Neural progenitor cell (in vitro differentiated cells): ENCODE results near the gene NDUFAF7.

Experiments used
- EZH2 ChIP-seq: fragments of 200-600 bp; sonication (generic); IDR thresholded peaks from 2 replicates; pipeline ENCODE4 v1.6.1; 2017; ENCODE audit warnings: antibody characterized with exemption, mild to moderate bottlenecking, moderate library complexity
- EZH2phosphoT487 ChIP-seq: fragments of 200-600 bp; sonication (generic); IDR thresholded peaks from 2 replicates; pipeline ENCODE4 v1.6.1; 2017; ENCODE audit warnings: antibody characterized with exemption
- TF ChIP-seq, protein P1 (sequence below): fragments of 200-600 bp; sonication (generic); IDR thresholded peaks from 2 replicates; pipeline ENCODE4 v1.5.1; 2017; ENCODE audit warnings: antibody characterized with exemption, mild to moderate bottlenecking

GRCh38 chr2:37198681-37199065, 32.8 kb upstream of the NDUFAF7 start:
- TF ChIP-seq, protein P1, sequence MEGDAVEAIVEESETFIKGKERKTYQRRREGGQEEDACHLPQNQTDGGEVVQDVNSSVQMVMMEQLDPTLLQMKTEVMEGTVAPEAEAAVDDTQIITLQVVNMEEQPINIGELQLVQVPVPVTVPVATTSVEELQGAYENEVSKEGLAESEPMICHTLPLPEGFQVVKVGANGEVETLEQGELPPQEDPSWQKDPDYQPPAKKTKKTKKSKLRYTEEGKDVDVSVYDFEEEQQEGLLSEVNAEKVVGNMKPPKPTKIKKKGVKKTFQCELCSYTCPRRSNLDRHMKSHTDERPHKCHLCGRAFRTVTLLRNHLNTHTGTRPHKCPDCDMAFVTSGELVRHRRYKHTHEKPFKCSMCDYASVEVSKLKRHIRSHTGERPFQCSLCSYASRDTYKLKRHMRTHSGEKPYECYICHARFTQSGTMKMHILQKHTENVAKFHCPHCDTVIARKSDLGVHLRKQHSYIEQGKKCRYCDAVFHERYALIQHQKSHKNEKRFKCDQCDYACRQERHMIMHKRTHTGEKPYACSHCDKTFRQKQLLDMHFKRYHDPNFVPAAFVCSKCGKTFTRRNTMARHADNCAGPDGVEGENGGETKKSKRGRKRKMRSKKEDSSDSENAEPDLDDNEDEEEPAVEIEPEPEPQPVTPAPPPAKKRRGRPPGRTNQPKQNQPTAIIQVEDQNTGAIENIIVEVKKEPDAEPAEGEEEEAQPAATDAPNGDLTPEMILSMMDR, result no peak
- TF ChIP-seq EZH2 (no peak), EZH2phosphoT487 (no peak)
